Epidermal melanocyte (primary cell): ENCODE measurements around the gene POLD1.

Experiments
- DNase-seq: peaks from one replicate; pipeline ENCODE4 v3.0.0; 2011; ENCODE audit warnings: low spot score; ENCODE audit not compliant: insufficient read length

Gene POLD1

DNA sequence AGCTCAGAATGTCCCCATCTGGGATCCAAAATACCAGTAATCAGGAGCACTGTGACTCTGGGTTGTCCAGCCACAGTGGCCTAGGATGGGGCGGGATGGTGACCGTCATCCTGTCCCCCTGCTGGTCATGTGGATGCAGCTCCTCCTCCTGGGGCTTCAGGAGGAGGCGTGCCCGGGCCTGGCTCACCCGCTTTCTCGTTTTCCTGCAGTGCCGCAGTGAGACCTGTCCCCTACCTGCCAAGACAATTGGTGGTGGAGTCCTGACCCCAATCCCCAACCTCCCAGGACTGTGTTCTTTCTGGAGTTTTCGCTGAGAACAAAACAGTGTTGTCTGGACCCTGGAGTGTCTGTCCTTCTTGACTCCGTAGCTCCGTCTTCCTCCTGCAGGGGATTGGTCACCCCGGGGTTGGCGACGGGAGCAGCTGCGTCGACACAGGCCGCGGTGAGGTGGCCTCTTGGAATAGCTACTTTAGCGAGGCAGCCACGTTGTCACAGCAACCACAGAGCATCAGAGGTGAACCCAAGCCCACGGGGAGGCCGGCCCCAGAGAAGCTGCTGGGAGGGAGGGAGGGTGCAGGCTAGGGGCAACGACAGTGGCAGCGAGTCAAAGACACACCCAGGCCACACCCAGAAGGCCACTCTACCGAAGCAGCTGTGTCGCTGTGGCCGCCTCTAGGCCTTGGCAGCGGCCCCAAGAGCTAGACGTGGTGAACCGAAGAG, 82.0 kb downstream of the POLD1 start:
- no peak for DNase-seq

DNA sequence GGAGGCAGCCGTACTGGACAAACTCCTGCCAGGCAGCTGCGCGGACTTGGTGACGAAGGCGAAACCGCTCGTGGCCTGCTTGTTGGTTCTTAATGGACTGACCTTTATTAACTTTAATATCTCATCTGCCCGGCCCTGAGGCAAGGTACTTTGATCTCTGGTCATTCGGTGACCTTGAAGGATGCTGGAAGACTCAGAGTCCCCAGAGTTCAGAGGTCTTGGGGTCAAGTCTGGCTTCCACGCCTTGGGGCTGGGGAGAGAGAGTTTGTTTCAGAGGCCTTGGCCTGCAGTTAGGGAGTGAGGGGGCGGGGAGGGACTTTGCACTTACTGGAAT, 82.5 kb downstream of the POLD1 start:
- DNase-seq, result no peak

DNA sequence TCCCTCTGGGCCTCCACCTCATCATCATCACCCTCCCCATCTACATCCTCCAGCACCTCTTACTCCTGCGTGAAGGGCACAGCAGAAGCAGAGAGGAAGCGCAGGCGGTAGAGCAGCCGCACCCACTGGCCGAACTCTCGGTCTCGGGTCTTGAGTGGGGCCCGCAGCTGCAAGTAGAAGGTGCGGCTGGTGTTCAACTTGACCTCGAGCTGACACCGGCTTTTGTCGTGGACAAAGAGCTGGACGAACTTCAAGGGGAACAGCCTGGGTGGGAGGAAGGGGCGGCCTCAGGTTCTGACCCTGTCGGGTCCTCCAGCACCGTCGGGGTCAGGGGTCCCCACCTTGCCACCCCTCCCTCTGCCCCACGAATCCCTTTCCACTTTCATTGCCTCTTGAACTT, 83.4 kb downstream of the POLD1 start:
- DNase-seq, result no peak
